BE2C (cell line): ENCODE results near the gene MAP4K1.

ENCODE experiments used
- DNase-seq: peaks from one replicate; pipeline ENCODE4 v3.0.0-alpha.2; 2020
- H3K27me3 ChIP-seq: fragments of 250-450 bp; sonication (Bioruptor Pico); 2 replicates; pipeline ENCODE4 v1.5.1; 2020; ENCODE audit warnings: mild to moderate bottlenecking
- H3K36me3 ChIP-seq: fragments of 250-450 bp; sonication (Bioruptor Pico); 2 replicates; pipeline ENCODE4 v1.5.1; 2020; ENCODE audit warnings: mild to moderate bottlenecking
- H3K4me1 ChIP-seq: fragments of 250-450 bp; sonication (Bioruptor Pico); 2 replicates; pipeline ENCODE4 v1.5.1; 2020
- H3K4me3 ChIP-seq: 2 replicates; pipeline ENCODE4 v1.5.1; 2011; ENCODE audit warnings: low read depth, low read length
- H3K9me3 ChIP-seq: fragments of 250-450 bp; sonication (Bioruptor Pico); 2 replicates; pipeline ENCODE4 v1.5.1; 2020
- CTCF ChIP-seq: IDR thresholded peaks from 2 replicates; pipeline ENCODE4 v1.5.1; 2012; ENCODE audit warnings: mild to moderate bottlenecking, low read depth, low read length

Gene MAP4K1

GRCh38 chr19:38664503-38665211 lies 46.9 kb upstream of the MAP4K1 start:
- Histone ChIP-seq H3K36me3 (peaks cover 9% of the 10 kb centered on the region), H3K9me3 (no peaks in the 10 kb centered on the region), H3K27me3 (no peaks in the 10 kb centered on the region), H3K4me3 (no peak overlapping the region), H3K4me1 (peaks cover 5% of the 10 kb centered on the region)
- no peak for DNase-seq
- no peak for TF ChIP-seq CTCF

GRCh38 chr19:38663957-38664502 lies 46.3 kb upstream of the MAP4K1 start:
- Histone ChIP-seq H3K36me3 (peaks cover 7% of the 10 kb centered on the region), H3K9me3 (no peaks in the 10 kb centered on the region), H3K4me1 (peaks cover 5% of the 10 kb centered on the region), H3K27me3 (no peaks in the 10 kb centered on the region), H3K4me3 (no peak overlapping the region)
- no peak for TF ChIP-seq CTCF
- no peak for DNase-seq

DNA sequence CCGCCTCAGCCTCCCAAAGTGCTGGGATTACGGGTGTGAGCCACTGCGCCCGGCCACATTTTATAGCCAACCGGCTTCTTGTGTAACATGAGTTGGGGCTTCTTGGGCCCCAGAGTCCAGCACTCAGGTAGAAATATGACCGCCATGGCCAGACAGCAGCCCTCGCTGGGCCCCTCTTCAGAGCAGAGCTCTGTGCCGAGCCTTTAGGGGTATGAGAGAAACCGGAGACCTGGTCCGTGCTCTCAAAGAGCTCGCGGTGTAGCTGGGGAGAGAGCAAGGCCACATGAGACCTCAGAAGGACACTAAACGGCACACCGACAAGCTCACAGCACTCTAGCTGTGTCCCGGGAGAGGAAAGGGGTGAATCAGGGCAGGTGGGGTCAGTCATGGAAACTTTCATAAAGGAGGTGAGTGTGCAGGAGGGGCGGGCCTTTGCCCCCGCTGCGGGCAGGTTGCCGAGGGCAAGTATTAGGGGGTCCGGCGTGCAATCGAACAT lies 45.5 kb upstream of the MAP4K1 start:
- H3K36me3 ChIP-seq, result peaks cover 3% of the 10 kb centered on the region
- H3K9me3 ChIP-seq, result no peaks in the 10 kb centered on the region
- no peak for DNase-seq
- H3K4me3 ChIP-seq, result no peak overlapping the region
- no peaks in the 10 kb centered on the region for H3K27me3 ChIP-seq
- TF ChIP-seq CTCF, result no peak
- peaks cover 5% of the 10 kb centered on the region for H3K4me1 ChIP-seq

DNA sequence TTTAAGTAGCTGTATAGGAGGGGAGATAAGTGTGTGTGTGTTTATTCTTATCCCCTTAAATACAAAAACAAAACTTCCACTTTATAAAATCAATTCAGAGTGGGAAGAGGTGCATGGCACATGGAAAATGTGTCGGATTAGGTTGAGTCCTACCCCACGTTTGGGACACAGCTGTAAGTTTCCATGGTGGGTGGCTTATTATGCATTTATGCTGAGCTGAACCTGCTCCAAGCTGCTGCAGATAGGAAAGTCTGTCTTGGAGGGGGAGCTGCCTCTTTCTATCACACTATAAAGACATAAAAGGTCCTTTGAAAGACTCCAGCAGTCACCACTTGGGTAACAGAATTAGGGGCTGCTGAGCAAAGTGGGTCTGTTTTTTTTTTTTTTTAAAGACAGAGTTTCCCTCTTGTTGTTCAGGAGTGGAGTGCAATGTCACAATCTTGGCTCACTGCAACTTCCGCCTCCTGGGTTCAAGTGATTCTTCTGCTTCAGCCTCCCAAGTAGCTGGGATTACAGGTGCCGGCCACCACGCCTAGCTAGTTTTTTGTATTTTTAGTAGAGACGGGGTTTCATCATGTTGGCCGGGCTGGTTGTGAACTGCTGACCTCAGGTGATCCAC lies 44.9 kb upstream of the MAP4K1 start:
- H3K4me3 ChIP-seq, result no peak overlapping the region
- H3K9me3 ChIP-seq, result no peaks in the 10 kb centered on the region
- no peak for DNase-seq
- TF ChIP-seq CTCF, result no peak
- peaks cover 3% of the 10 kb centered on the region for H3K36me3 ChIP-seq
- H3K27me3 ChIP-seq, result no peaks in the 10 kb centered on the region
- H3K4me1 ChIP-seq, result peaks cover 5% of the 10 kb centered on the region

GRCh38 chr19:38661996-38662395 lies 44.2 kb upstream of the MAP4K1 start:
- Histone ChIP-seq H3K4me3 (no peak overlapping the region), H3K9me3 (no peaks in the 10 kb centered on the region), H3K27me3 (no peaks in the 10 kb centered on the region), H3K4me1 (peaks cover 4% of the 10 kb centered on the region), H3K36me3 (peaks cover 3% of the 10 kb centered on the region)
- no peak for TF ChIP-seq CTCF
- DNase-seq, result no peak

DNA sequence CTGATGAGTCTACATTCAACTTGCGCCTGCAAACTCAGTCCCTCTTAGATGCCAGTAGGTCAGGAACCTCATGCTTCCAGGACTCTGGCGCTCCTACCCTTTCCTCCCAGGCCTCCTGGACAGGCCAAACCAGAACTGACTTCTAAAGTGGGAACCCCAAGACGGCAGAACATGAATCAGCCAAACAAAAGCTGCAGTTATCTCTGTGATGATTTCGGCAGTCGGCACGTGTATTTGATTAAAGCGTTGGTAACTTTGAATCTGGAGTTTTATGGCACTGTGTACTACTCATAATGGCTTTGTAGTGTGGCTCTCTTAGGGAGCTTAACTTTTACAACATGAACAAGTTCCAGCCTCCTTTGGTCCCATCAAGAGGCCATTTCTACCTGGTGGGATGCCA lies 43.4 kb upstream of the MAP4K1 start:
- TF ChIP-seq CTCF, result no peak
- no peaks in the 10 kb centered on the region for H3K27me3 ChIP-seq
- H3K9me3 ChIP-seq, result no peaks in the 10 kb centered on the region
- DNase-seq, result no peak
- no peaks in the 10 kb centered on the region; the same call in 1 of the 2 replicates for H3K4me1 ChIP-seq
- H3K4me3 ChIP-seq, result no peak overlapping the region
- peaks cover 11% of the 10 kb centered on the region for H3K36me3 ChIP-seq
